Activated naive CD8-positive, alpha-beta T cell (primary cell): ENCODE measurements around the gene LDLRAD4.
"Not testable (repeated sequence)": the region's sequence is repeated elsewhere in the genome, so short reads cannot be mapped to it uniquely, and the experiment has no call there.

Experiments
- H3K27ac Mint-ChIP-seq: one replicate; pipeline ENCODE4 v1.8.0; 2021; ENCODE audit warnings: mixed read lengths
- H3K27me3 Mint-ChIP-seq: one replicate; pipeline ENCODE4 v1.8.0; 2021; ENCODE audit warnings: mixed read lengths
- H3K36me3 Mint-ChIP-seq: one replicate; pipeline ENCODE4 v1.8.0; 2021; ENCODE audit warnings: mixed read lengths
- H3K4me1 Mint-ChIP-seq: one replicate; pipeline ENCODE4 v1.8.0; 2021; ENCODE audit warnings: low read depth, mixed read lengths
- H3K4me3 Mint-ChIP-seq: one replicate; pipeline ENCODE4 v1.8.0; 2021; ENCODE audit warnings: mild to moderate bottlenecking, mixed read lengths
- H3K9me3 Mint-ChIP-seq: one replicate; pipeline ENCODE4 v1.8.0; 2021; ENCODE audit warnings: low read depth, mixed read lengths

LDLRAD4 gene

DNA sequence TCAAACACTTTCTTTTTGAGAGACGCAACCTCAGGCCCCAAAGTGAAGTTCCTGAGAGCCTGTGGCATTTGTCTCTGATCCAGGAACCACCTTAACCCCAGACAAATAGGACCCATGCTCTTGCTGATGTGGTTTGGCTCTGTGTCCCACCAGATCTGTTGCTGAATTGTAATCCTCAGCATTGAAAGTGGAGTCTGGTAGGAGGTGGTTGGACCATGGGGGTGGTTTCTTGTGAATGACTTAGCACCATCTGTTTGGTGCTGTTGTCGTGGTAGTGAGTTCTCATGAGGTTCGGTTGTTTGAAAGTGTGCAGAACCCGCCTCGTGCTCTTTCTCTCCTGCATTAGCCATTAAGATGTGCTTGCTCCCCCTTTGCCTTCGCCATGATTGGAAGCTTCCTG lies 255.2 kb downstream of the LDLRAD4 start:
- Mint-ChIP-seq H3K9me3 (no peaks in the 10 kb centered on the region), H3K4me3 (no peak overlapping the region), H3K27ac (no peak overlapping the region), H3K27me3 (no peaks in the 10 kb centered on the region), H3K4me1 (peaks cover 48% of the 10 kb centered on the region), H3K36me3 (peaks cover 19% of the 10 kb centered on the region)

DNA sequence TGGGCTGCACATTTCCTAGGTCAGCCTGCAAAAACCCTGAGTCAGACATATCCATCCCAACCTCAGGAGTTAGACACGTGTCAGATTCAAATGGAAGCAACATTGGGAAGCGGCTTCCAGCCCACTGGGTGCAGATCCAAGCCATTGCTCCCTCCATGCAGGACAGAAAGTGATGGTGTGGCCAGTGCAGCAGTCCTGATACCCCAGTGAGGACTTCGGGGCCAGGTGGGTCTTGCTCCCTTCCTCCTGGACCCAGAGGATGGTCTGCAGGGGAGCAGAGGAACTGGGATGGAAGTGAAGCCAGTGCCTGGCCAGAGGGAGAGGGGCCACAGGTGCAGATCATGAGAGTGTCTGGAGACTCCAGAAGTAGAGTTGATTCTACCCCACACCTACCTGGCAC lies 255.8 kb downstream of the LDLRAD4 start:
- Mint-ChIP-seq H3K4me1 (peaks cover 43% of the 10 kb centered on the region), H3K27ac (no peak overlapping the region), H3K9me3 (no peaks in the 10 kb centered on the region), H3K4me3 (no peak overlapping the region), H3K36me3 (peaks cover 19% of the 10 kb centered on the region), H3K27me3 (no peaks in the 10 kb centered on the region)

DNA sequence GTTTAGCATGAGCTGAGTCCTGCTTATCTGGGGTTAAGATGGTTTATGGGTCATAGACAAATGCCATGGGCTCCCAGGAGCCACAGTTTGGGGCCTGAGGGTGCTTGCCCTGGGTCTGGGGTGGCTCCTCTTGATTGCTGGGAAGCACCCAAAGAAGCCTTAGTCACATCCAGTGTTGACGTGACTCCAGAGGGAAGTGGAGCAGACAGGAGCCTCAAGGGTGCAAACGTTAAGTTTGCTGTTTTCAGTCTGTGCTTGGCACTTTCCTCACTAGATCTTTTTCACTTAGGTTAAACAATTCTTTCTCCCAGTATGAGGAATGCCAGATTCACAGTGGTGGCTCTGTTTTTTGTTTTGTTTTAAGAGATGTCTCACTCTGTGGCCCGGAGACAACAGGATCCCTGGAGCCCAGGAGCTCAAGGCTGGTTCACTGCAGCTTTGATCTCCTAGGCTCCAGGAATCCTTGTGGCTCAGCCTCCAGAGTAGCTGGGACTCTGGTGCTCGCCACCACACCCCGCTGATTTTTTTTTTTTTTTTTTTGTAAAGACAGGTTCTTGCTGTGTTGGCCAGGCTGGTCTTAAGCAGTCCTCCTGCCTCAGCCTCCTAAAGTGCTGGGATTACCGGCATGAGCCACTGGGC lies 256.5 kb downstream of the LDLRAD4 start:
- H3K27me3 Mint-ChIP-seq, result no peaks in the 10 kb centered on the region
- peak overlapping the region; percentile 22 for H3K27ac Mint-ChIP-seq
- no peak overlapping the region for H3K4me3 Mint-ChIP-seq
- H3K36me3 Mint-ChIP-seq, result peaks cover 18% of the 10 kb centered on the region
- peaks cover 42% of the 10 kb centered on the region for H3K4me1 Mint-ChIP-seq
- no peaks in the 10 kb centered on the region for H3K9me3 Mint-ChIP-seq

DNA sequence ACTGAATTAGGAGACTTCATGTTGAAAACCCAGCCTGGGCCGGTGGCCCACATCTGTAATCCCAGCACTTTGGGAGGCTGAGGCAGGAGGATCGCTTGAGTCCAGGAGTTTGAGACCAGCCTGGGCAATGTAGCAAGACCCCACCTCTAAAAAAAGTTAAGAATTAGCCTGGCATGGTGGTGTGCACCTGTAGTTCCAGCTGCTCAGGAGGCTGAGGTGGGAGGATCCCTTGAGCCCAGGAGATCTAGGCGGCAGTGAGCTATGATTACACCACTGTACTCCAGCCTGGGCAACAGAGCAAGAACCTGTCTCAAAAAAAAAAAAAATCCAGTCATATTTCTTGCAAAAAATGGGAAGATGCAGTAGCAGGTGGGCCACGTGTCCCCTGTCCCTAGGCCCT lies 257.8 kb downstream of the LDLRAD4 start:
- Mint-ChIP-seq H3K36me3 (peaks cover 23% of the 10 kb centered on the region), H3K4me1 (peaks cover 41% of the 10 kb centered on the region)
- not testable (repeated sequence) for H3K9me3 Mint-ChIP-seq, H3K27me3 Mint-ChIP-seq, H3K4me3 Mint-ChIP-seq, H3K27ac Mint-ChIP-seq

DNA sequence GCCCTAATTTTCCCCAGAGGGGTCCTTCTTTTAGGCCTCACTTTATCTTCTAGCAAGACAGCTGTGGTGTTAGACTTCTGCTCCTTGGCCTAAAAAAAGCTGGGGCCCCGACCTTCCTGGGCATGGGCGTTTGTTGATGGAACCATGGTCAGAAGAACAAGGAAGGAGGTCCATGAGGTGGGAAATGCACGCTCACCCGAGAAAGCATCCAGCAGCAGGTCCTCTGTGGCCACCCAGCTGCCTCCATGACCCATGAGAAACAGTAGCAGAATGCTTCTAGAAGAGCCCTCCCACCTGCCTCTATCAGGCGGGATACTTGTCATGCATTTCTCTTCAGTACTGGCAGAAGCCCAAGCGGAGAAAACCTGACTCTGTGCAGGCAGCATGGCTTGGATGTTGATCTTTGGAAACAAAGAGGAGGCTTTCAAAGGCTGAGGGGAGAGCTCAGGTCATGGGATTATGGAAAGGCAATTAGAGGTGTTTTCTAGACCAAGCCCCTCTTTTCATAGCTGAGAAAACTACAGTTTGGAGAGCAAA lies 258.7 kb downstream of the LDLRAD4 start:
- no peak overlapping the region for H3K27ac Mint-ChIP-seq
- no peak overlapping the region for H3K4me3 Mint-ChIP-seq
- peaks cover 42% of the 10 kb centered on the region for H3K4me1 Mint-ChIP-seq
- H3K9me3 Mint-ChIP-seq, result no peaks in the 10 kb centered on the region
- no peaks in the 10 kb centered on the region for H3K27me3 Mint-ChIP-seq
- peaks cover 26% of the 10 kb centered on the region for H3K36me3 Mint-ChIP-seq

DNA sequence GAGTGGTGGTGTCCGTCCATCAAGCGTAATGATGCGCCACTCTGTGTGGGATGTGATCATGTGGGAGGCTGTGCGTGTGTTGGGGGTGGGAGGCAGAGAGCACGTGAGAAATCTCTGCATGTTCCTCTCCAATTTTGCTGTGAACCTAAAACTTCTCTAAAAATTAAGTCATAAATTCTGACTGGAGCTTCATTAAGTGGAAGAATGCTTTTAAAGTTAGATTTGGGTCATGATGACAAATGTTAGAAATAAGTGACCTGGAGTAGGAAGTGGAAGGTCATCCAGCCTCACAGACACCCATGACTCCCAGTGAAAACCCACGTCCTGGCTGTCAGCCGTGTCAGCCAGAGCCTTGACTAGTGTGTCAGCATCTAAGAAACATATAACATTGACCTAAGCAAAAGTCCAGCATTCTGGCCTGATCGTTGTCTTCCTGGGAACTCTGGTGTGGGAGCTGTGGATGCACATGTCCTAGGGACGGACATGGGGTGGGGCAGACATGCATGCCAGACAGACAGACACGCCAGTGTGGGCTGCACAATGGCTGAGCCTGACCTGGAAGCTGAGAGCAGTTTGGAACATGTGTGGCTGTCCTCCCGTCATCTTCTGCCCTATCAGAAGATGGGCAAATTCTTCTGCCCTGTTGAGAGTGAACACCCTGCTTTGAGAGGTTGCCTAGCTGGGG lies 262.2 kb downstream of the LDLRAD4 start:
- H3K27me3 Mint-ChIP-seq, result no peaks in the 10 kb centered on the region
- no peak overlapping the region for H3K4me3 Mint-ChIP-seq
- peak overlapping the region; percentile 29 for H3K27ac Mint-ChIP-seq
- peaks cover 21% of the 10 kb centered on the region for H3K36me3 Mint-ChIP-seq
- H3K9me3 Mint-ChIP-seq, result no peaks in the 10 kb centered on the region
- peaks cover 52% of the 10 kb centered on the region for H3K4me1 Mint-ChIP-seq

DNA sequence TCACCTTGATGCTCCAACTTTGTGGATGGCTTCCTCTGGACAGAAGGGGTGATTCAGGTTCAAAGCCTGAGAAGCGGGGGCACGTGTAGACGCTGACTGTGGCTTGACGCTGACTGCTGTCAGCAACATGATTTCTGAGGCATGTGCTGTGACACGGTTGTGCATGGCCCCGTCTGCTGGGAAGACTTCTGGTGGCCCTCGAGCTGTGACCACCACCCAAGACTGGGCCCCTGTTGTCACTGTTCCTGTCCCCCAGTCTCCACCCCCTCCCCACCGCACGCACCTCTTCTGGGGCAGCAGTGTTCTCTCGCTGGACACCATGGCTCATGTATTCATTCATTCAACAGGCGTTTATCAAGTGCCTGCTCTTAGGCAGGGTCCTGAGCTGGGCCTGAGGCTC lies 262.8 kb downstream of the LDLRAD4 start:
- peaks cover 49% of the 10 kb centered on the region for H3K4me1 Mint-ChIP-seq
- H3K9me3 Mint-ChIP-seq, result no peaks in the 10 kb centered on the region
- H3K36me3 Mint-ChIP-seq, result peaks cover 18% of the 10 kb centered on the region
- no peaks in the 10 kb centered on the region for H3K27me3 Mint-ChIP-seq
- peak overlapping the region; percentile 7 for H3K27ac Mint-ChIP-seq
- peak overlapping the region; percentile 21 for H3K4me3 Mint-ChIP-seq

DNA sequence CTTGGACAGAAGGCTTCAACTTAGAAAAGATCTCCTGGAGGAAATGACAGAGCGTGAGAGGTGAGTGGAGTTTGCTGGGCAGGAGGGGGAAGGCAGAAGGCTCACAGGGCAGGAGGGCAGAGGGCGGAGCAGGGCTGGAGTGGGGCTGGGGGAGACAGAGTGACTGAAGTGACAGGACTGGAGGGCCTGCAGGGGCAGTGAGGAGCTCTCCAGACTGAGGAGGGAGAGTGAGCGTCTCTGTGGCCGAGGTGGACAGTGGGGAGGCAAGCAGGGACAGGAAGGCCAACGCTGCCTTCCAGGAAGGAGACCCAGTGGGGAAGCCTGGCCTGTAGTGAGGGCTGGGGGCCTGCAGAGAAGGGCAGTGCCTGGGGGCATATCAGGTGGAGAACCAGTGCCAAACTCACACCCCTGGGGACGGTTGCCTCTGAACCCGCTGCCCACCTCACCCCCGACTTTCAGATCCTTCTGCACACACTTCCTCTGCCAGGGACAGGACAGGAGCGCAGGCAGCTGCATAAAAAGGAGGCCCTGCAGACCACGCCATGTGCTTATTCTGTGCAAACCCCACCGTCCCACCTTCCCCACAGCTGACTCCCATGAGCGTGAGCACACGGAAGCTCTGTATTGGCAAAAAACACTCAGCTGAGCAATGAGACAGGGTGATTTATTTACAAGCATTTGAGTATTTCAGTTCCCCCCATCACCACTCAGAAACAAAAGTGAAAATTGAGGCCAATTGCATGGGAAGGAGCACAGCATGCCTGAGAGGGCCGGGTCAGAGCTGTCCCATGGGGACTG lies 263.5 kb downstream of the LDLRAD4 start:
- Mint-ChIP-seq H3K9me3 (no peaks in the 10 kb centered on the region), H3K4me1 (peaks cover 49% of the 10 kb centered on the region), H3K27ac (peak overlapping the region; percentile 86), H3K27me3 (no peaks in the 10 kb centered on the region), H3K36me3 (peaks cover 18% of the 10 kb centered on the region), H3K4me3 (peak overlapping the region; percentile 21)

DNA sequence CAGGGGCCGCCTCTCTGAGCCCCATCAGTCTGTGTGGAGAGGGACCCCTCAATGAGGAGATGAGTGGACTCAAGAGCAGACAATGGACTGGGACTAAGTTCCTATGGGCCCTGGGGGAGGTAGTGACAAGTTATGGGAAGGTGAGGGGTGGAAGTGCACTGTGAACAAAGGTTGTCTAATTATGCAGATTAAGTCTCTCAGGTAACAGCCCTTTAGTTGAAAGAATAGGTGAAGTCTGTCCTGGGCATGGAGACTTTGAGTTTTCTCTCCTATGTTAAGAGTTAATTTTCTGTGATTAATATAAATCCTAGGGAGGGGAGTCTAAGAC lies 264.0 kb downstream of the LDLRAD4 start:
- H3K4me1 Mint-ChIP-seq, result peaks cover 53% of the 10 kb centered on the region
- H3K9me3 Mint-ChIP-seq, result no peaks in the 10 kb centered on the region
- H3K4me3 Mint-ChIP-seq, result no peak overlapping the region
- no peaks in the 10 kb centered on the region for H3K27me3 Mint-ChIP-seq
- peaks cover 18% of the 10 kb centered on the region for H3K36me3 Mint-ChIP-seq
- peak overlapping the region; percentile 86 for H3K27ac Mint-ChIP-seq

DNA sequence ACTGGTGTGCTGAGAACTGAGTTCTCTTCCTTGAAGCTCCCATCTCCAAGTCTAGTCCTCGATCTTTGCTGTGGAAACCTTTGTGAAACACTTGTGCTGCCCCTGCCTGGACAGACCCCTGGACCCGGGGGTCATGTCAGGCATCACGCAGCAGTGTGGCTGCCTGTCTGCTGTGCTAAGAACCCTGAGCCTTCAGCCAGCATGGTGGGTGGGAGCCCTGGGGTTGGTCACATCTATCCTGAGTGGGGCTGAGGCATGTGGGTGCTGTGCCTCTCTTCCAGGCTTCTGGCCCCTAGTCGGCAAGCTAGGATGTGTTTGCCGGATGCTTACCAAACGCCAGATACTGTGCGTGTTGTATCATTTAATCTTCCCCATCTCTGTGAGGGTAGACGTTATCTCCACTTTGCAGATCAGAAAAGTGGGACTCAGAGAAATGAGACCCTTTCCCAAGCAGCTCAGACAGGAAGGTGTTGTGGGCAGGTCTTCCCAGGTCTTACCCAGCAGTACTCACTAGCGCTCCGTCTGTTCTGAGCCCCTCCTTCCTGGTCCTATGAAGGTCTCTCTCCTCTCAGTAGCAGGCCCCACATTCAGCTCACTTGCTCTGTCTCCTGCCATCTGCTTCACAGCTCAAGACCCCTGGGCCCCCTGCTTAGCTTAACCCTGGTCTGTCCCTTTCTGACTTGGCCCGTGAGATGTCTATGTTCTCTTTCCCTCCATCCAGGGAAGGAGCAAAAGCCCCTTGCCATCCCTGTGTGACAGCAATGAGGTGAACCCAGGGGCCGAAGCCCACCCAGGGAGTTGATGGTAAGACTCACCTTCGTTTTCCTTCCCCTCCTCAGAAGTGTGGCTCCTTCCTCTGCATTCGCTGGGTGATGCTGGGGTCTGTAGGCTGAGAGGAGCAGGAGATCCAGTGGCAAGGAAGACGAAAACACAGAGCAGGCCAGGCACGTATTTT lies 265.0 kb downstream of the LDLRAD4 start:
- Mint-ChIP-seq H3K36me3 (peaks cover 14% of the 10 kb centered on the region), H3K9me3 (no peaks in the 10 kb centered on the region), H3K4me3 (no peak overlapping the region), H3K27me3 (no peaks in the 10 kb centered on the region), H3K27ac (peak overlapping the region; percentile 81), H3K4me1 (peaks cover 53% of the 10 kb centered on the region)

DNA sequence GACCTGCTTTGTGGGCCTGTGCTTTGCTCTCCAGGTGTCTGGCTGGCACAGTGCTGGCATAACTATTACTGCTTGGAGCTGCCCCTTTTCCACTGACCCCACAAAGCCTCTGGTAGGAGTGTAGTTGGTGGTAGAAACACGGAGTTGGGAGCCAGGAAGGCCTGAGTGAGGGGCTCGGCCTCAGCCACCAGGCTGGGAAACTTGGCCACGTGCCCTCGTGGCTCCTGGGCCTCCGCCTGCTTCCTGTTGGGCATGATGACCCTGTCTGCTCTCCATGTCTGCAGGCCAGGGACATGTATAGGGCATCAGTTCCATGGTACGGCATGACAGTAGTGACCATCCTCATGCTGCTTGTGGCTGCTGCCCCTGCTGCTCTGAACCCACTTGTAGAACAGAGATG lies 266.6 kb downstream of the LDLRAD4 start:
- no peaks in the 10 kb centered on the region for H3K27me3 Mint-ChIP-seq
- H3K36me3 Mint-ChIP-seq, result peaks cover 6% of the 10 kb centered on the region
- H3K27ac Mint-ChIP-seq, result no peak overlapping the region
- no peak overlapping the region for H3K4me3 Mint-ChIP-seq
- H3K4me1 Mint-ChIP-seq, result peaks cover 46% of the 10 kb centered on the region
- H3K9me3 Mint-ChIP-seq, result no peaks in the 10 kb centered on the region

DNA sequence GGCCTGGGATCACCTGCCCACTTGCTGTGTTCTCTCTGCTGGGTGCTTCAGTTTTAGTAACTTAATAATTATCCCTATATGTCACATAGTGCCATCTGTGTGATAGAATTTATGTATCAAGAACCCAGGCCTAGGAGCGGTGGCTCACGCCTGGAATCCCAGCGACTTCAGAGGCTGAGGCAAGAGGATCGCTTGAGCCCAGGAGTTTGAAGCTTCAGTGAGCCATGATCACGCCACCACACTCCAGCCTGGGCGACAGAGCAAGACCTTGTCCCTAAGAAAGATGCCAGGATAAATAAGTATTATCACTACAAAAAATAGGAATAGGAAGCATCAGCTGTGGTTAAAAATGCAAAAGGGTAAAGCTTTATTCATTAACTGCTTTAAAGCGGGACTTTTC lies 267.0 kb downstream of the LDLRAD4 start:
- H3K4me1 Mint-ChIP-seq, result peaks cover 42% of the 10 kb centered on the region
- H3K9me3 Mint-ChIP-seq, result no peaks in the 10 kb centered on the region
- no peaks in the 10 kb centered on the region for H3K27me3 Mint-ChIP-seq
- H3K27ac Mint-ChIP-seq, result no peak overlapping the region
- H3K4me3 Mint-ChIP-seq, result no peak overlapping the region
- H3K36me3 Mint-ChIP-seq, result peaks cover 3% of the 10 kb centered on the region

DNA sequence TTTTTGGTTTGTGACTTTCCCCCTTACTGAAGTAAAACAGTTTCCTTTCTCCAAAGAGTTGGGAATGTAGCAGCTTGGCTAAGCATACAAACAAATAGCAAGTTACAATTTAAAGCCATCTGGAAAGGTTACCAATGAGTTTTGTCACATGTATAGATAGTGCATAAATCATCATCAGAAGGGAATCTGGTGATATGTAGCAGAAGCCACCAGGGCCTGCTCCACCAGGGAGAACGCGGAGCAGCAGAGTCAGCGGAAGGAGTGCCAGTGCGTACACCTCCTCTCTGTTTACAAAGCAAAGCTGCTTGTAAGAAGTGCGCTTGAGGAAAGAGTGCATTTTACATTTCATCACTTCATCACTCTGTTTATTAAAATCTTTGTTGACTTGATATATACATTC lies 267.7 kb downstream of the LDLRAD4 start:
- Mint-ChIP-seq H3K36me3 (peaks cover 3% of the 10 kb centered on the region), H3K4me3 (no peak overlapping the region), H3K9me3 (no peaks in the 10 kb centered on the region), H3K27me3 (no peaks in the 10 kb centered on the region), H3K4me1 (peaks cover 37% of the 10 kb centered on the region), H3K27ac (peak overlapping the region; percentile 2)

DNA sequence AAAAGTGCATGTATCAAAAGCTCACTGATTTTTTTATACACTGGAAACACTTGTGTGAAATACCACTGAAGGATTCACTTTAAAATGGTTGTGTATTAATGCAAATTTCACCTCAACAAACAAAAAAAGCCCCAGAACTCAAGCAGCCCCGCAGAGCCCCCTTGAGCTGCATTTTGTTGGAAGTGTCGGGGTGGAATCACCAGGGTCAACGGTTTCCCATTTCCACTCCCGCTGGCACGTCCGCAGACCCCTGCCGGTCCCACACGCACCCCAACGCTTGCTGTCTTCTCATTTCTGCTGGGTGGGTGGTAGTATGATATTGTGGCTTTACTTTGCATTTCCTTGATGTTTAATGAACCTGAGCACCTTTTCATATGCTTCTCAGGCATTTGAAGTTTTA lies 268.1 kb downstream of the LDLRAD4 start:
- H3K36me3 Mint-ChIP-seq, result peaks cover 1% of the 10 kb centered on the region
- H3K27me3 Mint-ChIP-seq, result no peaks in the 10 kb centered on the region
- H3K9me3 Mint-ChIP-seq, result no peaks in the 10 kb centered on the region
- peaks cover 33% of the 10 kb centered on the region for H3K4me1 Mint-ChIP-seq
- no peak overlapping the region for H3K4me3 Mint-ChIP-seq
- no peak overlapping the region for H3K27ac Mint-ChIP-seq
